IPS-15b (cell line): ENCODE measurements around the gene ARF3.

Experiments used
- H3K27me3 ChIP-seq: one replicate; pipeline ENCODE4 v1.6.1; 2013; ENCODE audit warnings: low read length; ENCODE audit not compliant: control insufficient read depth, insufficient read depth
- H3K36me3 ChIP-seq: one replicate; pipeline ENCODE4 v1.6.1; 2013; ENCODE audit warnings: low read length; ENCODE audit not compliant: control insufficient read depth, insufficient read depth
- H3K4me1 ChIP-seq: one replicate; pipeline ENCODE4 v1.6.1; 2013; ENCODE audit warnings: mild to moderate bottlenecking, low read length; ENCODE audit not compliant: control insufficient read depth, insufficient read depth
- H3K4me3 ChIP-seq: one replicate; pipeline ENCODE4 v1.5.1; 2013; ENCODE audit warnings: low read depth, low read length
- H3K9ac ChIP-seq: one replicate; pipeline ENCODE4 v1.6.1; 2013; ENCODE audit warnings: low read depth, mild to moderate bottlenecking, low read length
- H3K9me3 ChIP-seq: one replicate; pipeline ENCODE4 v1.6.1; 2013; ENCODE audit warnings: mild to moderate bottlenecking, low read length; ENCODE audit not compliant: control insufficient read depth, insufficient read depth

The ARF3 gene

DNA sequence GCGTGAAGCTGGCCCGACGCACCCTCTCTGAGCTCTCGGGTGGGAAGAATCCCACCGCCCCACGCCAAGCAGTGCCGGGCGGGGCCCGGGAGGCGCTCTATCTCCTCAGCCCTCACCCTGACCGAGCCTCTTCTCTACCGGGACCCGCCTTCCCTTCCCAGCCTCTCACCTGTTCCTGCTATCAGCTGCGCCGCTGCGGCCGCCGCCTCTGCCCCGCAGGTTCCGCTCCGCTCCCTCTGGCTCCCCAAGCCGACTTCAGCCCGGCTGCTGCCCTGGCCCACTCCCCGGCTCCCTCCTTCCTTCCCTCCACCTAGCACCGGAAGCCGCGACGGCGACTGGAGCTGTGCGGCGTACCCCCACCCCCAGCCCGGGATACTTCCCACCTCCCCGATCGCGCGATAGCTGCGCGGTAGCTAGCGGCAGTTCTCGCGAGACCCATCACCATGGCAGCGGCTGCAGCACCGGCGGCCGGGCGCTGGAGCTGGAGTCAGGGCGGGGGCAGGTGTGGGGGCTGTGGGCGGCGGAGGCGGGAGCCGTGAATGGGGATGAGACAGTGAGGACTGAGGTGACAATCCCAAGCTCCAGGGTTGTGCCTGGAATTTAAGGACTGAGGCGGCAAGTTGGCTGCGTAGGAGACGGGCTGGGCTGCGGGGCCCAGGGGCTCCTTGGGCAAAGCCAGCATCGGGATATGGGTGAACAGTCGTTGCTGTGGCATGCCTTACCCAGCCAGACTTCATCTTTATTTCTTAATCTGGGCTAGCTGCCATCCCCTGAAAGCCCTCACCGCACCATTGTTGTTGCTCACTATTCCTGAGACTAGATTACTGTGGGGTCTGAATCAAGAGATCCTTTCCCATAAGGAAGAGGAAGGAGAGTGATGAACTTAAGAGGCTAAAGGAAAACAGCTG, at the start of gene ARF3:
TSS of gene ARF3 (minus strand) at position 347 of the 908 bp plus-strand sequence. CDS start 16,392 bp downstream, outside the sequence.
- Histone ChIP-seq H3K4me1 (peaks cover 14% of the 10 kb centered on the region), H3K27me3 (no peaks in the 10 kb centered on the region), H3K36me3 (peaks cover 10% of the 10 kb centered on the region), H3K9ac (peak within 1 kb of the TSS; percentile 87), H3K9me3 (no peaks in the 10 kb centered on the region), H3K4me3 (peak within 1 kb of the TSS; percentile 95)

DNA sequence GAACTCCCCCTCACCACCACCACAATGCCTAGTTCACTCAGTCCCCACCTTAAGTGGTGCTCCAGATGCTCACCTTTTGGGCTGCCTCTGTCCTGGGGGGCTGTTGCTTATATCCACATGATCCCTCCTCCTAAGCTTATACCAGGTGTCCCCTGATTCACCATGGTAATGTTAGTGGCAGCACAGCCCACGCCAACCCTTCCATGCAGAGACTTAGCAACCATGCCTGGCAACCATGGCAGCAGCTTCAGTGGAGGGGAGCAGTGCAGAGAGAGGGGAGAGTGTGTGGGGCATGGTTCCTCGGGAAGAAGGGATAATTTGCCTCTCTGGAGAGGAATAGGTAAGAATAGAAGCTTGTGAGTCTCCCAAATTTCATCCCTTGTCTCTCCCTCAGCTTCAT, 43.1 kb upstream of the ARF3 start:
- no peak overlapping the region for H3K4me3 ChIP-seq
- H3K4me1 ChIP-seq: peaks cover 8% of the 10 kb centered on the region
- H3K9ac ChIP-seq: no peak overlapping the region
- peaks cover 56% of the 10 kb centered on the region for H3K27me3 ChIP-seq
- H3K36me3 ChIP-seq: no peaks in the 10 kb centered on the region
- no peaks in the 10 kb centered on the region for H3K9me3 ChIP-seq

DNA sequence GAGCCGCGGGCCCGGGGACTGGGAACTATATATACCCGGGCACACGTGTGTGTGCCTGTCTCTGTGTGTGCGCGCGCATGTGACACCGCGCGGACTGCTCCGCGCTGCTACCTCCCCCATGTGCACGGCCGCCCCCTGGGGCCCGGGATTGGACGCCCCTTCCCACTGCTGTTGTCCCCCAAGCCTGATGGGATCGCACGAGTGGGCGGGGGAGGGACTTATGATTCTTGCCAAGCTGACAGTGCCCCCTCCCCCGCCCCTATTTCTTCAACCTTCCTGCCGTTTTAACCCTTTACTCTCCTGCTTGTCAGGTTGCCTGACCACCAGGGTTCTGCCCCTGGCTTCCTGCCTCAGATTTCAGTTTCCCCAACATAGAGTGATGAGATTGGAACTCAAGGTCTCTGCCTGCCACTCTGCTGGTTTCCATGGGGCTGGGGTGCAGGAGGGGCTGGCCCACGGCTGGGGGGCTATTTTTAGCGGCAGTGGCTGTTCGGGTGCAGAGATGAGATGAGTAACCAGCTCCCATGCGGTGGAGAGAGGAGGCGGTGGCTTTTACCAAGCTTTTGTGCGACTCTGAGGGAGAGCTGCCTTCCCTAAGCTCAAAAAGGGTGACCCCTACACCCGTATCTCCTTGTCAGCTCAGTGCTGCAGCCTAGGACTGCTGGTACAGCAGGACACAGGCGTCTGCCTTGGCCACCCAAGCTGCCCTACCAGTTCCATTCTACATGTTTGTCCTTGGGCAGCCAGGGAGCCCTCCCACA, 42.3 kb upstream of the ARF3 start, which contains the start of gene DDN:
TSS of gene DDN (minus strand) at position 5 of the 761 bp plus-strand sequence. CDS start 88 bp downstream, outside the sequence.
- Histone ChIP-seq H3K9me3 (no peaks in the 10 kb centered on the region), H3K27me3 (peaks cover 62% of the 10 kb centered on the region), H3K36me3 (no peaks in the 10 kb centered on the region), H3K4me1 (peaks cover 8% of the 10 kb centered on the region), H3K4me3 (peak within 1 kb of the TSS; percentile 55), H3K9ac (no peak within 1 kb of the TSS)

DNA sequence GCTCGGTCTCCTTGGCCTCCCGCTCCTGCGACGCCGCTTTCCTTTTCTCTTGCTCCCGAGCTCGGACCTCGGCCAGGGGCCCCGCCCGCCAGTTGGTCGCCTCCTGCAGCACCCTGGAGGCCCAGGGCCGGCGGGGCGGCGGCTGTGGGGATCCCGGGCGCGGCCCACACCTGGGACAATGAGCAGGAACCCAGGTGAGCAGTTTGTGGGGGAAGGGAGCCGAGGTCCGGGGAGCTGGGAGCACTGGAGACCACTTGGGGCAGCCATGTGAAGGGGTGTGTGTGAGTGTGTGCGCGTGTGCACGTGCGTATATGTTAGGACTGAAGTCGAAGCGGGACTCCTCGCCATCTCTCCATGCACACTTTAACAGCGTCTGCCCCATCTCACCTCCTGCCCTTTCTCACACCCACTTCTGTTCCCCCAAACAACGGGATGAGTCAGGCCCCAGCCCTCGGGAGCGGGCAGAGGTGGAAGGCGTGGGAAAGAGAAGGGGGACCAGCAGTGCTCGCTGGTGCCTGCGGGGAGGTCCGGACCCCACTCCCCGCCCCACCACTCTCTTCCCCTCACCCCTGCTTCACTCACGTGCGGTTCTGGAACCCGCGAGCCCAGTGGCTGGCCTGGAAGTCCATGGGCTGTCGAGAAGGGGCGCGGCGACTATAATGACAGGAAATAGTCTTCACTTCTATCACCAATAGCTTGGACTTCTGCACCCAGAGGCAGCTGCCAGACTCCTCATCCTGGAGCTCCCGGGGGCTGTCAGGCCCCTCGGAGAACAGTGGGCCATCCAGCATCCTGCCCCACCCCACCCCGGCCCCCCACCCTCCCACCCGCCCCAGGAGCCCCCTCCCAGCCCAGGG, 41.4 kb upstream of the ARF3 start:
- H3K4me3 ChIP-seq: peak overlapping the region; percentile 40
- H3K27me3 ChIP-seq: peaks cover 70% of the 10 kb centered on the region
- H3K36me3 ChIP-seq: no peaks in the 10 kb centered on the region
- peaks cover 8% of the 10 kb centered on the region for H3K4me1 ChIP-seq
- H3K9ac ChIP-seq: no peak overlapping the region
- no peaks in the 10 kb centered on the region for H3K9me3 ChIP-seq

DNA sequence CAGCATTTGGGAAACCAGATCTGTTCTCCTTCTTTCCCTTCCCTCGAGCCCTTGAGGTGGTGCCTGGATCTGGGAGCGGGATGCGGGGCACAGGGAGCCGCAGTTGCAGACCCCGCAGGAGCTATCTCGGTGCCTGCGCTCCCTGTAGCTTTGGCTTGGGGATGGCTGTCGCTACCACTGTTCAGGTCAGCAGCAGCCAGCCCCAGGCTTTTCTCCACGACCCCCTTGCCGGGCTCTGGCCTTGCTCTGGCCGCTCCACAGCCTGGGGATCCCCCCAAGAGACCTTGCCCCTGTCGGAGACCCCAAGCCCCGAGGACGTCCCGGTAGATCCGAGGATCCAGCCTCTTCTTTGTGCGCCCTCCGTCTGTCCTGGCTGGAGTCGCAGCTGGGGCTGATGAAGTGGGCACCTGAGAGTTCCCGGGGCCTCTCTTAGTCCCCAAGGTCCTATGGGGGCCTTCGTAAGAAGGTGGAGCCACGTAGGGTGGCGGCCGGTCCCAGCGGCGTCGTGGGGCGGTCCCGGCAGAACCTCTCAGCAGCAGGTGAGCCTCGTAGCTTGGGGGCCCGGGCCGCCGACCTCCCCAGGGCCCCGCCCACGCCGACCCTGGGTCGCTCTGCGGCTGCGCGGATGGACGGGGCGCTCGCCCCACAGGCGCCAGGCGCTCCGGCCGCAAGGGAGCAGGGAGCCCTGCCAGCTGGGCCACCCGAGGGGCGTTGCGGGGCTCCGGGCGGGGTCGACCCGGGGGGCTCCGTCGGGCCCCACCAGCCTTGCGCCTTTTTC, 40.6 kb upstream of the ARF3 start:
- H3K9ac ChIP-seq: no peak overlapping the region
- no peaks in the 10 kb centered on the region for H3K9me3 ChIP-seq
- peak overlapping the region; percentile 40 for H3K4me3 ChIP-seq
- H3K36me3 ChIP-seq: no peaks in the 10 kb centered on the region
- peaks cover 8% of the 10 kb centered on the region for H3K4me1 ChIP-seq
- H3K27me3 ChIP-seq: peaks cover 78% of the 10 kb centered on the region

DNA sequence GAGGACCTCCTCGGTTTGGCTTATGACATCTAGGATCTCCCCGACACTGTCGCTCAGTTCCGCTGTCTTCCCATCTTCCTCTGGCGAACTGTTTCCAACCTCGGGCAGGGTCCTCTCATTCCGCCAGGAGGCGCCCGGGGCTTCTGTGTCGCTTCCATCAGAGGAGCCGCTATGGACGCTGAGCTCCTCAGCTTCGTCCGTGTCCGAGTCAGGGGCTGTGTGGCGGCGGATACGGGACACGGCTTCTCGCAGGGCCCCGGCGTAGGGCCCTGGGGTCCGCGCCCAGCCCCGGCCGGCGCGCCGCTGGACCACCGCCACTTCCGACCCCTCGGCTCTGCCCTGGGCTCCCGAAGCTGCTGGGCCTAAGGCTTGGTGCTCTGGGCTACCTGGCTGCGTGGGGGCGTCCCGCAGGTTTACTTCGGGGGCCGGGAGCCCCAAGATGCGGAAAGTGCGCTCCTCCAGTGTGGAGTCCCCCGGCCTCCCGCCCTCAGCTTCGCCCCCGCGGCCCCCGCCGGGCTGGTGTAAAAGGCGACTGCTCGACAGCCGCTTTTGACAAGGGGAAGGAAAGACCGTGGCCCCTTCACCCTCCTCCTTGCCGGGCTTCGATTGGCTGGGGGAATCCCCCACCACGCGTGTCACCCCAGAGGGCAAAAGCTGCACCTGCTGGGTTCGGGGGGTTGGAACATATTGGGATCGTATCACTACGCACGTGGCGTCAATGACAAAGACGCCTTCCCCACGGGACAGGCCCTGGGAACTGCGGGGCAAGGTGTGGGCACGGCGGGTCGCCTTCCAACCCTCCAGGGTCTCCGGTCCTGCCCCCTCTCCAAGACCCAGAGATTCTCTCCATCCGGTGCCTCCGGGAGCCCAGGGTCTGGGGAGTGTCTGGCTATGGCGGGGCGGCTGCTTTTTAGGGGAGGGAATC, 39.8 kb upstream of the ARF3 start:
- peaks cover 8% of the 10 kb centered on the region for H3K4me1 ChIP-seq
- H3K9ac ChIP-seq: no peak overlapping the region
- no peaks in the 10 kb centered on the region for H3K9me3 ChIP-seq

DNA sequence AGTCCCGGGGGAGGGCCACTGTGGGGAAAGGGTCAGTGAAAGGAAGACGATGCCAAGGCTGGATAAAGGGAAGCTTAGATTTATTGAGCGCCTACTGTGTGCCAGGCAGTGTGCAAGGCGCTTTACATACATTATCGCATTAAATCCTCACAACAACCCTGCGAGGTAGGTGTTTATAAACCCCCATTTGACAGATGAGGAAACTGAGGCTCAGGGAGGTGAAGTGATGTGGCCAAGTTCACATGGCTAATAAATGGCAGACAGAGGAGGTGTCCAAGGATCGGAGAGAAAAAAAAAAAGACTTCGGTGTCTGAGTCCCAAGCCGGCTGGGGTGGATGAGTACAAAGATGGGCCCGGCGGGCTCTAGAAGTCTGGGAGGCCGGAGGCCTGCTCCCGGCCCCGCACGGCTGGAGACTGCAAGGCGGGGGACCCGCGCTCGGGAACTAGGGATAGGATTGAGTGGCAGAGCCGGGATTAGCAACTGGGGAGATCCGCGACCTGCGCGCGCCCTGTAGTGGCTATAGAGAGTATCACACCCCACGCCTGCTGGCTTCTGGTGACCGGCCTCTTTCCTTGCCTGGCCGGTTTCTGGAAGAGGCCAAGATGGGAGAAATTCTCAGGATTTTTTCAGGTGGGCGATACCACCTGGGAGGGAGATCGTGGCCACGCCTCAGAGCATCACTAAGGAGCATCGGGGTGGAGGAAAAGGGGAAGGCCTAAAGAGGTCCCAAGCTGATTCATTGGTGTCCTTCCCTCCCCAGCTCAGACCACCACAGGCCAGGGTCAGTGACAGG, 38.0 kb upstream of the ARF3 start:
- Histone ChIP-seq H3K9me3 (no peaks in the 10 kb centered on the region), H3K4me3 (peak overlapping the region; percentile 40), H3K4me1 (peaks cover 11% of the 10 kb centered on the region), H3K36me3 (no peaks in the 10 kb centered on the region), H3K9ac (no peak overlapping the region), H3K27me3 (peaks cover 84% of the 10 kb centered on the region)

More for the DNA sequence above, 39.8 kb upstream of the ARF3 start:
- Histone ChIP-seq H3K36me3 (no peaks in the 10 kb centered on the region), H3K4me3 (peak overlapping the region; percentile 40), H3K27me3 (peaks cover 84% of the 10 kb centered on the region)

DNA sequence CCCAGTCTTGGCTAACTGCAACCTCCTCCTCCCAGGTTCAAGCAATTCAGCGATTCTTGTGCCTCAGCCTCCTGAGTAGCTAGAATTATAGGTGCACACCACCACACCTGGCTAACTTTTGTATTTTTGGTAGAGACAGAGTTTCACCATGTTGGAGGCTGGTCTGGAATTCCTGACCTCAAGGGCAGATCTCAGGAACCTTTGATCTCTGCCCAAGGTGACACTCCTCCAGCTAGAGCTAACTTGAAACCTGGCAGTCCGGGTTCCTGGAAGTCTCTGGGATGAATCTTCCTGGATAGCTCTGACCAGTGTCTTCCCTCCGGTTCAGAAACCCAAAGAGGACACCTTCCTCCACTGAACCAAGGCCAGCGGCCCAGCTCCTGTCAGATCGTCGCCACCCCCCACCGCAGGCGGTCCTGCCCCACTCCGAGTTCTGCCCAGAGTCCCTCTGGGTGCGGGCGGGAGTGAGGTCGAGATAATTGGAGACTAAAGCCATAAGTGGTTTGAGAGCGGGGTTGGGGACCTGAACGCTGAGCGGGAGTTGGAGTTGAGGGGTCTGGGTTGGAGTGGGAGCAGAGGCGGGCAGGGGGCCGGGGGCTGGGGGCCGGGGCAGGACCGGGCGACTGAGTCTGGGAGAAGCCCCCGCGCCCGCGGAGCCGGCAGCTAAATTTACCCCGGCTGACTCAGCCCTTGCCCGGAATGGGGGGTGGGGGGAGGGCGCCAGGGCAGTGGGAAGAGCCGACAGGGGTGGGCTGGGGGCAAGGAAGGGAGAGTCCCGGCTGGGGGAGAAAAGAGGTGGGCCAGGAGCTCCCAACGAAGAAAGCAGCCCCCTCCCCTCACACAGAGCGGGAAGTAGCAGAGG, 37.2 kb upstream of the ARF3 start:
- Histone ChIP-seq H3K4me1 (peaks cover 3% of the 10 kb centered on the region), H3K9ac (no peak overlapping the region), H3K36me3 (no peaks in the 10 kb centered on the region), H3K27me3 (peaks cover 77% of the 10 kb centered on the region), H3K9me3 (no peaks in the 10 kb centered on the region), H3K4me3 (peak overlapping the region; percentile 43)

DNA sequence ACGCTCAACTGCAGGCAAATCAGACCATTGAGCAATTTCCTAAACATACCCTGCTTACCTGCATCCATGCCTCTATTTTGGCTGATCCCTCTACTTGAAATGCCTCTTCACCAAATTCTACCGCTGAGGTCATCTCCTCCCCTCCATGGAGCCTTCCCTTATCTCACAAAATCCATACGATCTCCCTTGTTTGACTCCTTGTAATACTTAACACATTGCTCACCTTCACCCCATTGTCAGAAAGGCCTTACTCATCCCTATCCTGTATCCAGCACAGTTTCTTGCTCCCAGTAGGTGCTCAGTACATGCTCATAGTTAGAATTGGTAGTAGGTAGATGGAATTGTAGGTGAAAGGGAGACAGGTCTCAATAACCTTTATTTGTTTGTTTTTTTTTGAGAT, 36.5 kb upstream of the ARF3 start:
- H3K27me3 ChIP-seq: peaks cover 78% of the 10 kb centered on the region
- peaks cover 3% of the 10 kb centered on the region for H3K4me1 ChIP-seq

More for the DNA sequence above, 36.5 kb upstream of the ARF3 start:
- no peak overlapping the region for H3K9ac ChIP-seq
- H3K4me3 ChIP-seq: no peak overlapping the region
- H3K9me3 ChIP-seq: no peaks in the 10 kb centered on the region
- no peaks in the 10 kb centered on the region for H3K36me3 ChIP-seq
